Stimulated activated naive CD8-positive, alpha-beta T cell treated with anti-CD3 and anti-CD28 coated beads, Interleukin-15, Interleukin-2, amounts not matched to agents 100 ng/mL and 50 ng/mL, for 24 hours (primary cell): Measurements from ENCODE around the gene FAM240A.

Experiments
- H3K27ac Mint-ChIP-seq: one replicate; pipeline ENCODE4 v1.8.0; 2021; ENCODE audit warnings: mild to moderate bottlenecking, mixed read lengths
- H3K27me3 Mint-ChIP-seq: one replicate; pipeline ENCODE4 v1.8.0; 2021; ENCODE audit warnings: mixed read lengths
- H3K36me3 Mint-ChIP-seq: one replicate; pipeline ENCODE4 v1.8.0; 2021; ENCODE audit warnings: low read depth, mixed read lengths
- H3K4me1 Mint-ChIP-seq: one replicate; pipeline ENCODE4 v1.8.0; 2021; ENCODE audit warnings: low read depth, mixed read lengths
- H3K4me3 Mint-ChIP-seq: one replicate; pipeline ENCODE4 v1.8.0; 2021; ENCODE audit warnings: mild to moderate bottlenecking, mixed read lengths
- H3K9me3 Mint-ChIP-seq: one replicate; pipeline ENCODE4 v1.8.0; 2021; ENCODE audit warnings: mixed read lengths

Gene FAM240A

GRCh38 chr3:46609212-46609721 lies 3.1 kb upstream of the FAM240A start:
- Mint-ChIP-seq H3K9me3 (no peaks in the 10 kb centered on the region), H3K4me1 (no peaks in the 10 kb centered on the region), H3K36me3 (no peaks in the 10 kb centered on the region), H3K27me3 (peaks cover 5% of the 10 kb centered on the region), H3K4me3 (no peak overlapping the region), H3K27ac (no peak overlapping the region)

GRCh38 chr3:46609944-46610722 lies 2.2 kb upstream of the FAM240A start:
- Mint-ChIP-seq H3K27ac (no peak overlapping the region), H3K27me3 (peaks cover 5% of the 10 kb centered on the region), H3K9me3 (no peaks in the 10 kb centered on the region)

GRCh38 chr3:46613313-46614005 lies 1.1 kb downstream of the FAM240A start:
- no peaks in the 10 kb centered on the region for H3K4me1 Mint-ChIP-seq
- H3K4me3 Mint-ChIP-seq = no peak overlapping the region
- no peaks in the 10 kb centered on the region for H3K9me3 Mint-ChIP-seq
- H3K36me3 Mint-ChIP-seq = no peaks in the 10 kb centered on the region
- no peak overlapping the region for H3K27ac Mint-ChIP-seq
- H3K27me3 Mint-ChIP-seq = peaks cover 16% of the 10 kb centered on the region

More at GRCh38 chr3:46609944-46610722, 2.2 kb upstream of the FAM240A start:
- no peaks in the 10 kb centered on the region for H3K36me3 Mint-ChIP-seq
- no peaks in the 10 kb centered on the region for H3K4me1 Mint-ChIP-seq
- no peak overlapping the region for H3K4me3 Mint-ChIP-seq

GRCh38 chr3:46614431-46614830 lies 2.1 kb downstream of the FAM240A start:
- peaks cover 16% of the 10 kb centered on the region for H3K27me3 Mint-ChIP-seq
- no peak overlapping the region for H3K27ac Mint-ChIP-seq
- H3K4me3 Mint-ChIP-seq = no peak overlapping the region
- no peaks in the 10 kb centered on the region for H3K4me1 Mint-ChIP-seq
- no peaks in the 10 kb centered on the region for H3K36me3 Mint-ChIP-seq
- H3K9me3 Mint-ChIP-seq = no peaks in the 10 kb centered on the region

GRCh38 chr3:46615050-46615775 lies 2.9 kb downstream of the FAM240A start:
- no peaks in the 10 kb centered on the region for H3K9me3 Mint-ChIP-seq
- no peak overlapping the region for H3K27ac Mint-ChIP-seq
- no peak overlapping the region for H3K4me3 Mint-ChIP-seq
- peaks cover 20% of the 10 kb centered on the region for H3K27me3 Mint-ChIP-seq
- no peaks in the 10 kb centered on the region for H3K4me1 Mint-ChIP-seq
- H3K36me3 Mint-ChIP-seq = no peaks in the 10 kb centered on the region

GRCh38 chr3:46615976-46616375 lies 3.7 kb downstream of the FAM240A start:
- Mint-ChIP-seq H3K4me1 (no peaks in the 10 kb centered on the region), H3K27ac (no peak overlapping the region), H3K4me3 (no peak overlapping the region), H3K27me3 (peaks cover 28% of the 10 kb centered on the region), H3K36me3 (no peaks in the 10 kb centered on the region), H3K9me3 (no peaks in the 10 kb centered on the region)

- Mint-ChIP-seq H3K27ac (no peak overlapping the region), H3K9me3 (no peaks in the 10 kb centered on the region), H3K4me1 (no peaks in the 10 kb centered on the region), H3K36me3 (no peaks in the 10 kb centered on the region), H3K27me3 (peaks cover 30% of the 10 kb centered on the region), H3K4me3 (no peak overlapping the region)
Measured at GRCh38 chr3:46617941-46618340, 5.6 kb downstream of the FAM240A start.

- Mint-ChIP-seq H3K36me3 (no peaks in the 10 kb centered on the region), H3K4me1 (no peaks in the 10 kb centered on the region), H3K27me3 (peaks cover 31% of the 10 kb centered on the region), H3K27ac (no peak overlapping the region), H3K4me3 (no peak overlapping the region), H3K9me3 (no peaks in the 10 kb centered on the region)
Measured at GRCh38 chr3:46619845-46620778, 7.8 kb downstream of the FAM240A start.

- Mint-ChIP-seq H3K27me3 (peaks cover 20% of the 10 kb centered on the region), H3K36me3 (no peaks in the 10 kb centered on the region)
Measured at GRCh38 chr3:46624533-46624932, 12.2 kb downstream of the FAM240A start.

GRCh38 chr3:46624975-46625490 lies 12.7 kb downstream of the FAM240A start:
- H3K27ac Mint-ChIP-seq = no peak overlapping the region
- no peaks in the 10 kb centered on the region for H3K9me3 Mint-ChIP-seq
- H3K4me1 Mint-ChIP-seq = peaks cover 9% of the 10 kb centered on the region
- H3K27me3 Mint-ChIP-seq = peaks cover 18% of the 10 kb centered on the region
- no peaks in the 10 kb centered on the region for H3K36me3 Mint-ChIP-seq
- no peak overlapping the region for H3K4me3 Mint-ChIP-seq

More at GRCh38 chr3:46624533-46624932, 12.2 kb downstream of the FAM240A start:
- Mint-ChIP-seq H3K4me1 (peaks cover 5% of the 10 kb centered on the region), H3K9me3 (no peaks in the 10 kb centered on the region), H3K4me3 (no peak overlapping the region), H3K27ac (no peak overlapping the region)

- Mint-ChIP-seq H3K27ac (no peak overlapping the region), H3K9me3 (no peaks in the 10 kb centered on the region), H3K27me3 (peaks cover 8% of the 10 kb centered on the region), H3K4me3 (no peak overlapping the region), H3K4me1 (peaks cover 12% of the 10 kb centered on the region), H3K36me3 (no peaks in the 10 kb centered on the region)
Measured at GRCh38 chr3:46626039-46626438, 13.7 kb downstream of the FAM240A start.

- no peak overlapping the region for H3K4me3 Mint-ChIP-seq
- H3K36me3 Mint-ChIP-seq = no peaks in the 10 kb centered on the region
- peaks cover 8% of the 10 kb centered on the region for H3K27me3 Mint-ChIP-seq
- no peak overlapping the region for H3K27ac Mint-ChIP-seq
- no peaks in the 10 kb centered on the region for H3K9me3 Mint-ChIP-seq
- peaks cover 12% of the 10 kb centered on the region for H3K4me1 Mint-ChIP-seq
Measured at GRCh38 chr3:46627078-46627477, 14.8 kb downstream of the FAM240A start.

- Mint-ChIP-seq H3K36me3 (no peaks in the 10 kb centered on the region), H3K27me3 (no peaks in the 10 kb centered on the region), H3K4me3 (no peak overlapping the region), H3K4me1 (peaks cover 12% of the 10 kb centered on the region), H3K27ac (peak overlapping the region; percentile 28), H3K9me3 (no peaks in the 10 kb centered on the region)
Measured at GRCh38 chr3:46628901-46629369, 16.6 kb downstream of the FAM240A start.
